Smooth muscle cell (in vitro differentiated cells): ENCODE measurements around the gene PKD1. TPM values are rescaled to one million over a fixed set of nuclear protein-coding genes. Genes with fewer than 3 reads are reported as not detected.
A peak's percentile ranks its signal among the peaks of the same experiment; 100 is the strongest.

Source experiments
- DNase-seq: peaks from one replicate; lab custom pipeline; 2025; ENCODE audit not compliant: unreplicated experiment; lab: John Stamatoyannopoulos, UW
- H2AFZ ChIP-seq: fragments of 200-600 bp; sonication (generic); 2 replicates; pipeline ENCODE4 v1.6.0; 2016; ENCODE audit warnings: antibody characterized with exemption, low read depth, mild to moderate bottlenecking
- H3F3A ChIP-seq: fragments of 200-600 bp; sonication (generic); 2 replicates; pipeline ENCODE4 v1.6.0; 2017; ENCODE audit warnings: antibody characterized with exemption, low read depth
- H3K27ac ChIP-seq: fragments of 200-600 bp; sonication (generic); 2 replicates; pipeline ENCODE4 v1.5.1; 2016; ENCODE audit warnings: low read depth, mild to moderate bottlenecking
- H3K27me3 ChIP-seq: fragments of 200-600 bp; sonication (generic); 2 replicates; pipeline ENCODE4 v1.6.1; 2016; ENCODE audit warnings: low read depth, mild to moderate bottlenecking
- H3K36me3 ChIP-seq: fragments of 200-600 bp; sonication (generic); 2 replicates; pipeline ENCODE4 v1.5.1; 2016; ENCODE audit warnings: low read depth
- H3K4me1 ChIP-seq: fragments of 200-600 bp; sonication (generic); 2 replicates; pipeline ENCODE4 v1.5.1; 2016; ENCODE audit warnings: low read depth
- H3K4me2 ChIP-seq: fragments of 200-600 bp; sonication (generic); 2 replicates; pipeline ENCODE4 v1.6.0; 2016; ENCODE audit warnings: mild to moderate bottlenecking
- H3K4me3 ChIP-seq: fragments of 200-600 bp; sonication (generic); 2 replicates; pipeline ENCODE4 v1.5.1; 2016; ENCODE audit warnings: mild to moderate bottlenecking
- H3K79me2 ChIP-seq: fragments of 200-600 bp; sonication (generic); 2 replicates; pipeline ENCODE4 v1.6.0; 2016; ENCODE audit warnings: low read depth, mild to moderate bottlenecking
- H3K9ac ChIP-seq: fragments of 200-600 bp; sonication (generic); 2 replicates; pipeline ENCODE4 v1.6.0; 2016; ENCODE audit warnings: low read depth
- H3K9me3 ChIP-seq: fragments of 200-600 bp; sonication (generic); replicated peaks from 2 replicates; pipeline ENCODE4 v1.5.1; 2016; ENCODE audit warnings: low read depth
- H4K20me1 ChIP-seq: fragments of 200-600 bp; sonication (generic); 2 replicates; pipeline ENCODE4 v1.6.0; 2016; ENCODE audit warnings: low read depth
- WGBS: methylation state at CpG from one replicate; pipeline ENCODE4 v1.1.7; 2016; ENCODE audit warnings: low lambda C conversion rate; 5-methylcytosine and 5-hydroxymethylcytosine counted together
- polyA plus RNA-seq: library from polyadenylated mRNA; unstranded; fragments of >200 nt; fragmentation: Nextera tagmentation; extraction: Ambion mirVana; gene quantifications from 2 replicates; pipeline ENCODE4 v1.2.1, GENCODE V29; 2016
- total RNA-seq: library from RNA; depleted of rRNA; stranded (reverse); fragments of >200 nt; gene quantifications from 2 replicates; pipeline ENCODE4 v1.2.3, GENCODE V29; 2014
- TF ChIP-seq, protein P1 (sequence below): fragments of 200-600 bp; sonication (generic); IDR thresholded peaks from 2 replicates; pipeline ENCODE4 v1.5.1; 2017; ENCODE audit warnings: borderline replicate concordance, mild to moderate bottlenecking, antibody characterized with exemption; ENCODE audit not compliant: insufficient read depth, poor library complexity, severe bottlenecking

Gene PKD1
- total and polyA plus RNA-seq, 2 experiments from 2014 or later: 47.9 to 70.1 TPM

DNA sequence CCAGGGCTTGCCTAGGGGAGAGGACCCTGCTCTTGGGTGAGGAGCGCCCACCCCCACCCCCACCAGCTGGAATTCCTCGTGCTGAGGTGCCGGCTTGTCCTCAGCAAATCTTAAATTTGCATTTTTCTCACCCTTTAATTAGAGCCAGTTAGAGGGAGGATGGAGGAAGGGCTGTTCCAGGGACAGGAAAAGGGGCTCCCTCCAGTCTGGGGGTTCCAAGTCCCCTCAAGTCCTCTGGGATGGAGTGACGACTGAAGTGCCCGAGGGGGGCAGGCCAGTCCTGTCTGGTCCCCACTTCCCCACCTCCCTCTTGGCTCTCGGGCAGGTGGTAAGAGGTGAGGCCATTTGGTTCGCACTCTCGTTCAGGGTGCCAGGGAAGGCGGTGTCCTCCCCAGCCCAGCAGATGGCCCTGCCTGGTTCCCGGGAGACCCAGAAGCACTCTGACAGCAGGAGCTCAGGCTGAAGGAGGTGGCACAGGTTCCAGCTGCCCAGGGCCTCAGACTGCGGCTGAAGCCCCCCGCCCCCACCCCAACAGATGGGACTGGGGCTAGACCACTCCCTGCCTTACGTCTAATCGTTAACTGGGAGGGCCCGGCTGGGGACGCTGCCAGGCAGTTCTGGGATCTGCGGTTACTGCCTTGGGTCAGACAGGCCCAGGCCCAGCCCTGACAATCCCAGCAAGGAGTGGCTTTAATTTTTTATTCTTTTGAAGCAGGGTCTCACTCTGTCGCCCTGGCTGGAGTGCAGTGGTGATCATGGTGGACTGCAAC, 14.9 kb upstream of the PKD1 start:
- peaks cover 24% of the 10 kb centered on the region for H3F3A ChIP-seq
- H3K36me3 ChIP-seq: no peaks in the 10 kb centered on the region
- no peak for DNase-seq
- H3K4me1 ChIP-seq: peaks cover 43% of the 10 kb centered on the region
- H3K4me3 ChIP-seq: no peak overlapping the region
- peak overlapping the region; percentile 49 for H3K4me2 ChIP-seq
- peaks cover 80% of the 10 kb centered on the region for H4K20me1 ChIP-seq
- WGBS: 27% methylated on average over 18 of the region's 18 CpGs
- no peak overlapping the region for H3K27ac ChIP-seq
- no peaks in the 10 kb centered on the region for H3K27me3 ChIP-seq
- no peak overlapping the region for H2AFZ ChIP-seq
- peaks cover 34% of the 10 kb centered on the region for H3K79me2 ChIP-seq
- H3K9me3 ChIP-seq: no peaks in the 10 kb centered on the region
- no peak overlapping the region for H3K9ac ChIP-seq
- TF ChIP-seq, protein P1, sequence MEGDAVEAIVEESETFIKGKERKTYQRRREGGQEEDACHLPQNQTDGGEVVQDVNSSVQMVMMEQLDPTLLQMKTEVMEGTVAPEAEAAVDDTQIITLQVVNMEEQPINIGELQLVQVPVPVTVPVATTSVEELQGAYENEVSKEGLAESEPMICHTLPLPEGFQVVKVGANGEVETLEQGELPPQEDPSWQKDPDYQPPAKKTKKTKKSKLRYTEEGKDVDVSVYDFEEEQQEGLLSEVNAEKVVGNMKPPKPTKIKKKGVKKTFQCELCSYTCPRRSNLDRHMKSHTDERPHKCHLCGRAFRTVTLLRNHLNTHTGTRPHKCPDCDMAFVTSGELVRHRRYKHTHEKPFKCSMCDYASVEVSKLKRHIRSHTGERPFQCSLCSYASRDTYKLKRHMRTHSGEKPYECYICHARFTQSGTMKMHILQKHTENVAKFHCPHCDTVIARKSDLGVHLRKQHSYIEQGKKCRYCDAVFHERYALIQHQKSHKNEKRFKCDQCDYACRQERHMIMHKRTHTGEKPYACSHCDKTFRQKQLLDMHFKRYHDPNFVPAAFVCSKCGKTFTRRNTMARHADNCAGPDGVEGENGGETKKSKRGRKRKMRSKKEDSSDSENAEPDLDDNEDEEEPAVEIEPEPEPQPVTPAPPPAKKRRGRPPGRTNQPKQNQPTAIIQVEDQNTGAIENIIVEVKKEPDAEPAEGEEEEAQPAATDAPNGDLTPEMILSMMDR: no peak

DNA sequence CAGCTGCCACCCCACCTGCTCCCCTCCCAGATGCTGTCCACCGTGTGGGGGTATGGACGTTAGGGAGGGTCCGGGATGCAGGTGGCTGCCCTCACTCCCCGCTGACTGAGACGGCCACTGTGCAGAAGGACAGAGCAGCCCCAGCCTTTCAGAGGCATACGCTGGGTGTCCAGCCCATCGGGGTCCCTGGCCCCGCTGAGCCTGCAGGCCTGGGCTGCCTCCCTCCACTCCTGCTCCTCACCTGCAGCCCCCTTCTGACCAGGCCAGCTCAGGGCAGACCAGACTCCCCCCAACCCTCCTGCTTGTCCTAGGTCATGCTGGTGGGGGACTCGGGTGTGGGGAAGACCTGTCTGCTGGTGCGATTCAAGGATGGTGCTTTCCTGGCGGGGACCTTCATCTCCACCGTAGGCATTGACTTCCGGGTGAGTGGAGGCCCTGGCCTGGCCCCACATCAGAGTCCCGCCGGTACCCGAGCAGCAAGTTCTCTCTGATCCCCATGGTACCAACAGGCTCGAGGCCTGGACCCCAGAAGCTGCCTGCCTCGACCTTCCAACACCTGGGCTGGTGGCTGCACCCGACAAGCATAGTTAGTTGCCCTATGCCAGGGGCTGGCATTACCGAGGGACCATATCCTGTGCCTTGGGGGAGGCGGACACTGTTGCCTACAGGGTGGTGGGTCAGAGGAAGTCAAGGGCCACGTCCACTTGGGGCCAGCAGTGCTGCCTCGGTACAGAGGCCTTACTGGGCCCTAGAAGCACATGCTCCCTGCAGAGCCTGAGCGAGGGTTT, 14.1 kb upstream of the PKD1 start:
- Histone ChIP-seq H4K20me1 (peaks cover 77% of the 10 kb centered on the region), H3K9me3 (no peaks in the 10 kb centered on the region), H3K27ac (no peak overlapping the region), H3K9ac (no peak overlapping the region), H3K27me3 (no peaks in the 10 kb centered on the region), H3K36me3 (no peaks in the 10 kb centered on the region), H3K4me1 (peaks cover 43% of the 10 kb centered on the region), H3K4me2 (peak overlapping the region; percentile 89), H2AFZ (no peak overlapping the region), H3K4me3 (no peak overlapping the region), H3F3A (peaks cover 24% of the 10 kb centered on the region), H3K79me2 (peaks cover 31% of the 10 kb centered on the region)
- DNase-seq: no peak
- 29% methylated on average over 24 of the region's 24 CpGs for WGBS
- TF ChIP-seq, protein P1: no peak

DNA sequence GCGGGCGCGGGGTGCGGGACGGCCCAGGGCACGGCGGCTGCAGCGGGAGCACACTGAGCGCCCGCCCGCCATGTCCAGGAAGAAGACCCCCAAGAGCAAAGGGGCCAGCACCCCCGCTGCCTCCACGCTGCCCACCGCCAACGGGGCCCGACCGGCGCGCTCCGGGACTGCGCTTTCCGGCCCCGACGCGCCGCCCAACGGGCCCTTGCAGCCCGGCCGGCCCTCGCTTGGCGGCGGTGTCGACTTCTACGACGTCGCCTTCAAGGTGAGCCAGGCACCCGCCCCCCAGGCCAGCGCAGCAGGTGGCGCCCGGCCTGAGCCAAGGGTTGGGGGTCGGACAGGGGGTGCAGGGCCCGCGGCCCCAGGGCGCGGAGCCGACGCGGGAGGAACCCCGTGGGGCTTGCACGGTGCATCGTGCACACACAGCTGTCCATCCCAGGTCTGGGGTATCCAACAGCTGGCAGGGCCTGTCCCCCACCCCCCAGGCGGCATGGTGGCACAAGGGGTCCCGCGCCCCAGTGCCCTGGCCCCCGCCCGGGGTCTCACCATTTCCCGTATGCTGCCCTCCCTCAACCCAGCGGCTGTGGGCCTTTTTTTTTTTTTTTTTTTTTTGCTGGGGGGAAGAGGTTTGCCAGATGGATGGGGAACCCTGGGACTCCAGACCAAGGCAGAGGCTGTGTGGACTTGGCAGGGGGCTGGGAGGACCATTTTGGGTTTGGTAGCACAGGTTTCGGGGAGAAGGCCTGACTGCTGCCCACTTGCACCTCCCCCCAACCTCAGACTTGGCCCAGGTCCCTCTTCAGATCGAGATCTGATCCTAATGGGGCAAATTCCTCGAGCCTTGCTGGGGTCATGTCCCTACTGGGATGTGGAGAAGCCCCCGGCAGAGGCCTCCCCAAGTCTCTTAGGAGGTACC, 13.3 kb upstream of the PKD1 start:
- H3K4me3 ChIP-seq: peak overlapping the region; percentile 56
- no peaks in the 10 kb centered on the region for H3K36me3 ChIP-seq
- no peaks in the 10 kb centered on the region for H3K9me3 ChIP-seq
- peaks cover 68% of the 10 kb centered on the region for H4K20me1 ChIP-seq
- no peak for DNase-seq
- TF ChIP-seq, protein P1: no peak
- no peak overlapping the region for H3K27ac ChIP-seq
- H3K9ac ChIP-seq: no peak overlapping the region
- peaks cover 24% of the 10 kb centered on the region for H3F3A ChIP-seq
- H3K79me2 ChIP-seq: peaks cover 22% of the 10 kb centered on the region
- no peak overlapping the region for H2AFZ ChIP-seq
- no peaks in the 10 kb centered on the region for H3K27me3 ChIP-seq
- peaks cover 39% of the 10 kb centered on the region for H3K4me1 ChIP-seq
- peak overlapping the region; percentile 89 for H3K4me2 ChIP-seq
- 3% methylated on average over 46 of the region's 62 CpGs for WGBS
